ENCODE measurements around the gene CDCA3. TPM values are rescaled to one million over a fixed set of nuclear protein-coding genes. Genes with fewer than 3 reads are reported as not detected.

CDCA3 gene
- total RNA-seq, 6 experiments from 2014 or later = 0.62 to 1.7 (median 1.3) TPM

DNA sequence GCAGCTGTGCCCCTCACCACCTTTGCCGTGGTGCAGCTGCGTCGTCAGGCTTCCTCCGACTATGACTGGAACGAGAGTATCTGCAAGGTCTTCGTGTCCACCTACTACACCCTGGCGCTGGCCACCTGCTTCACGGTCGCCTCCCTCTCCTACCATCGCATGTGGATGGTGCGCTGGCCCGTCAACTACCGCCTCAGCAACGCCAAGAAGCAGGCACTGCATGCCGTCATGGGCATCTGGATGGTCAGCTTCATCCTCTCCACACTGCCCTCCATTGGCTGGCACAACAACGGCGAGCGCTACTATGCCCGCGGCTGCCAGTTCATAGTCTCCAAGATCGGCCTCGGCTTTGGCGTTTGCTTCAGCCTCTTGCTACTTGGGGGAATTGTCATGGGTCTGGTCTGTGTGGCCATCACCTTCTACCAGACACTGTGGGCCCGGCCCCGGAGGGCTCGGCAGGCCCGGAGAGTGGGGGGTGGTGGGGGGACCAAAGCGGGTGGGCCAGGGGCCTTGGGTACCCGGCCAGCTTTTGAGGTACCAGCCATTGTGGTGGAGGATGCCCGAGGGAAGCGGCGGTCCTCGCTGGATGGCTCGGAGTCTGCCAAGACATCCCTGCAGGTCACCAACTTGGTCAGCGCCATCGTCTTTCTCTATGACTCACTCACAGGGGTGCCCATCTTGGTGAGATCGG is 26.9 kb downstream of the CDCA3 start:
- ATAC-seq (no peak), DNase-seq (no peak)
- intact Hi-C loops (cut with DNase I) = no loop called here
- Histone ChIP-seq H3K27me3 (no peaks in the 10 kb centered on the region), H3K9me3 (no peaks in the 10 kb centered on the region), H3K27ac (no peak overlapping the region), H3K36me3 (no peaks in the 10 kb centered on the region), H3K4me1 (peaks cover 0 to 10% (median 0%) of the 10 kb centered on the region in 4 donors), H3K4me3 (no peak overlapping the region)
- no peak for TF ChIP-seq POLR2A (IDR thresholded peaks at IDR 0.05)
- TF ChIP-seq, protein P1, sequence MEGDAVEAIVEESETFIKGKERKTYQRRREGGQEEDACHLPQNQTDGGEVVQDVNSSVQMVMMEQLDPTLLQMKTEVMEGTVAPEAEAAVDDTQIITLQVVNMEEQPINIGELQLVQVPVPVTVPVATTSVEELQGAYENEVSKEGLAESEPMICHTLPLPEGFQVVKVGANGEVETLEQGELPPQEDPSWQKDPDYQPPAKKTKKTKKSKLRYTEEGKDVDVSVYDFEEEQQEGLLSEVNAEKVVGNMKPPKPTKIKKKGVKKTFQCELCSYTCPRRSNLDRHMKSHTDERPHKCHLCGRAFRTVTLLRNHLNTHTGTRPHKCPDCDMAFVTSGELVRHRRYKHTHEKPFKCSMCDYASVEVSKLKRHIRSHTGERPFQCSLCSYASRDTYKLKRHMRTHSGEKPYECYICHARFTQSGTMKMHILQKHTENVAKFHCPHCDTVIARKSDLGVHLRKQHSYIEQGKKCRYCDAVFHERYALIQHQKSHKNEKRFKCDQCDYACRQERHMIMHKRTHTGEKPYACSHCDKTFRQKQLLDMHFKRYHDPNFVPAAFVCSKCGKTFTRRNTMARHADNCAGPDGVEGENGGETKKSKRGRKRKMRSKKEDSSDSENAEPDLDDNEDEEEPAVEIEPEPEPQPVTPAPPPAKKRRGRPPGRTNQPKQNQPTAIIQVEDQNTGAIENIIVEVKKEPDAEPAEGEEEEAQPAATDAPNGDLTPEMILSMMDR (IDR thresholded peaks at IDR 0.05) = no peak
- WGBS (ENCODE audit: insufficient coverage, low coverage, low lambda C conversion rate, missing lambda C conversion rate) = no CpG with 5 or more reads among the region's 37 CpGs

DNA sequence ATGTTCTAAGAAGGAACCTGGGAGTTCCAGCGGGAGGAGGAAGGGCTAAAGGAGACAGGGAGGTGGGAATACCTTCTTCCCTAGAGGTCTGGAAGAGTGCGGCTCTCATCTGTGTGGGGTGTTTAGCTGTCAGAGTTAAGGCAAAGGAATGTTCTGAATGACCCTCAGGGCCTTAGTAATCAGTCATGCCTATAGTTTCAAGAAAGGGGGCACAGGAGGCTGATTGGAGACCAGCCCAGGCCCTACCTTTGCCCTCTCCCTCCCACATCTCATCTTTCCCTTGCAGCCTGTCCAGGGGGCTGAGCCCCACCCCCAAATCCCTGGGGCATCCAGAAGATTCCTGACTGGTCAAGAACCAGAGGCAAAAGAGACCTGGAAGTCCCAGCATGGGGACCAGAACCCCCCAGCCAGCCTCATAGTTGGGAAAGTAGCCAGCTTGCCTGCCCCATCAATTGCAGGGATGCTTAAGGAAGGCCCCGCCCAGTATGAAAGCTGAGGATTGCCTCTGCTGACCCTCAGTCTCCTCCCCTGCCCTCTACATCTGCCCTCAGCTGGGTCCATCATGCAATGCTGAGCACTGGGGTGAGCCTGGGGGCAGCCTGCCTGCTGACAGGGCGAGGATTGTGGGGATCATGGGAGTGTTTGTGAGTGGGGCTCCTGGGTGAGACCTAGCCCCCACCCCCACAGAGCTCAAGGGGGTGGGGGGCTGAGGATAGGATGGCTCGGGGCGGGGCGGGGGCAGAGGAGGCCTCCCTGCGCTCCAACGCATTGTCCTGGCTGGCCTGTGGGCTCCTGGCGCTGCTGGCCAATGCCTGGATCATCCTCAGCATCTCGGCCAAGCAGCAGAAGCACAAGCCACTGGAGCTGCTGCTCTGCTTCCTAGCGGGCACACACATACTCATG is 27.7 kb downstream of the CDCA3 start:
- TF ChIP-seq POLR2A (IDR thresholded peaks at IDR 0.05) = no peak
- TF ChIP-seq, protein P1 (IDR thresholded peaks at IDR 0.05) = no peak
- H3K4me3 ChIP-seq = no peak overlapping the region
- no peak overlapping the region for H3K27ac ChIP-seq
- no peak for DNase-seq
- no peak for ATAC-seq
- WGBS (ENCODE audit: insufficient coverage, low coverage, low lambda C conversion rate, missing lambda C conversion rate) = 64% methylated on average over 4 of the region's 12 CpGs
- H3K4me1 ChIP-seq = peaks cover 0 to 5% (median 0%) of the 10 kb centered on the region in 4 donors
- no peaks in the 10 kb centered on the region for H3K36me3 ChIP-seq
- intact Hi-C loops (cut with DNase I) = no loop called here
- no peaks in the 10 kb centered on the region for H3K27me3 ChIP-seq
- no peaks in the 10 kb centered on the region for H3K9me3 ChIP-seq

DNA sequence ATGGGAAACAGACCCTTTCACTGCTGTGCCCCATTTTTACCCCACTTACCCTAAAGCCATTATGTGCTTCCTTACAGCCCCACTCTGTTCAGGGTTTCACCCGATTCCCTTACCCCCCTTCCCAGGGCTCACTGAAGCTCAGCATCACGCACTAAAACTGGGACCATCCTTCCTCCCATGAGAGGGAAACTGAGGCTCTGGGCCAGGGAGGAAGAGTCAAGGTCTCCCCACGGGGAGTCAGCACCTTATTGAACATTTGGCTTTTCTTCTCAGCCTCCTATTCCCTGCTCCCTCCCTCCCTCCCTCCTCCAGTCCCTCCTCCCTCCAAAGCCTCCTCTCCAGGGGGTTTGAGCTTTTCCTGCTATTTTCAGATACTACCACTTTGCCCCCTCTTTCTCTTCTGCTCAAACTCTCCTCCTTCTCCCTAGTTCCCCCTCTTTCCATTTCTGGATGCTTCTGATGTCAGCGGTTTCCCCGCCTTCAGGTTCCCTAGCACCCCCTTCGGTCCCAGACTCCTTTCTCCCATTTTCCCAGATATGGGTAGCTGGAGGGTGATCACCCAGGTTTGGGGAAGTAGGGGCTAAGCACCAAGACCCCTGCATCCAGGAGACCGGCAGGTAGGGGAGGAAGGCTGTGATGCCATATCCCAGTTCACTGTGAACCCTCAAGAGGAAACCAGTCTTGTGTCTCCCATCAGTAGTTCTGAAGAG is 28.5 kb downstream of the CDCA3 start:
- H3K4me3 ChIP-seq = no peak overlapping the region
- intact Hi-C loops (cut with DNase I) = no loop called here

More for the DNA sequence above, 28.5 kb downstream of the CDCA3 start:
- Histone ChIP-seq H3K4me1 (peaks cover 0 to 5% (median 0%) of the 10 kb centered on the region in 4 donors), H3K36me3 (no peaks in the 10 kb centered on the region), H3K27me3 (no peaks in the 10 kb centered on the region), H3K9me3 (no peaks in the 10 kb centered on the region), H3K27ac (no peak overlapping the region)
- WGBS (ENCODE audit: insufficient coverage, low coverage, low lambda C conversion rate, missing lambda C conversion rate) = 62% methylated on average over 7 of the region's 7 CpGs
- TF ChIP-seq POLR2A (IDR thresholded peaks at IDR 0.05) = no peak
- TF ChIP-seq, protein P1 (IDR thresholded peaks at IDR 0.05) = no peak
- DNase-seq (no peak), ATAC-seq (no peak)
